Esophagus squamous epithelium (tissue), 5 donors: ENCODE results near the gene DLGAP1. TPM values are rescaled to one million over a fixed set of nuclear protein-coding genes. Genes with fewer than 3 reads are reported as not detected.

Experiments
- DNase-seq: peaks from one replicate; lab custom pipeline; 2025; lab: John Stamatoyannopoulos, UW
- H3K27ac ChIP-seq, 4 donors: fragments of 200-600 bp; sonication (generic); one replicate each; pipeline ENCODE4 v1.5.1; 2016 to 2019; ENCODE audit warnings: mild to moderate bottlenecking in 1 of 4
- H3K27me3 ChIP-seq, 4 donors: fragments of 200-600 bp; sonication (generic); 1 replicate in 3 of 4; 2 replicates in 1 of 4; pipeline versions ENCODE4 v1.5.1 to v1.6.0; 2017 to 2021; ENCODE audit warnings: antibody characterized with exemption in 1 of 4
- H3K36me3 ChIP-seq, 3 donors: fragments of 200-600 bp; sonication (generic); one replicate each; pipeline ENCODE4 v1.5.1; 2016 to 2019
- H3K4me1 ChIP-seq, 3 donors: fragments of 200-600 bp; sonication (generic); one replicate each; pipeline ENCODE4 v1.5.1; 2017 to 2019
- H3K4me3 ChIP-seq, 4 donors: fragments of 200-600 bp; sonication (generic); 1 replicate in 3 of 4; 2 replicates in 1 of 4; pipeline ENCODE4 v1.5.1; 2016 to 2019; ENCODE audit warnings: mild to moderate bottlenecking in 2 of 4, moderate library complexity in 1 of 4
- H3K9me3 ChIP-seq, 3 donors: fragments of 200-600 bp; sonication (generic); one replicate each; pipeline ENCODE4 v1.5.1; 2016 to 2019
- POLR2A ChIP-seq, 4 donors: fragments of 450-650 bp; IDR thresholded peaks; one replicate each; pipeline ENCODE4 v1.6.1; 2017; ENCODE audit warnings: antibody characterized with exemption in 4 of 4, mild to moderate bottlenecking in 4 of 4, moderate library complexity in 3 of 4
- WGBS, 2 donors: methylation state at CpG; one replicate each; pipeline ENCODE4 v1.1.5; 2018; 5-methylcytosine and 5-hydroxymethylcytosine counted together
- intact Hi-C: fragments of 100-400 bp; cut with DNase I; formaldehyde crosslinking; loops from one replicate; pipeline ENCODE4 v1.15.0; 2022
- total RNA-seq, 4 donors: library from RNA; depleted of rRNA; stranded (reverse); fragments of >200 nt; gene quantifications; one replicate each; pipeline ENCODE4 v1.1.0, GENCODE V29; 2016
- TF ChIP-seq, protein P1 (sequence below), 6 experiments: fragments of 450-650 bp in 4 of 6; fragments of 200-600 bp in 2 of 6; sonication (generic) in 2 of 6; IDR thresholded peaks; one replicate each; pipeline ENCODE4 v1.5.1; 2016 to 2019; ENCODE audit warnings: antibody characterized with exemption in 6 of 6, mild to moderate bottlenecking in 4 of 6, moderate library complexity in 4 of 6
- donor health status: DM: yes; HTN: yes; CAD: no.

DLGAP1 gene
- total RNA-seq, 4 donors from 2014 or later = 0.09 to 1.5 (median 0.52) TPM

DNA sequence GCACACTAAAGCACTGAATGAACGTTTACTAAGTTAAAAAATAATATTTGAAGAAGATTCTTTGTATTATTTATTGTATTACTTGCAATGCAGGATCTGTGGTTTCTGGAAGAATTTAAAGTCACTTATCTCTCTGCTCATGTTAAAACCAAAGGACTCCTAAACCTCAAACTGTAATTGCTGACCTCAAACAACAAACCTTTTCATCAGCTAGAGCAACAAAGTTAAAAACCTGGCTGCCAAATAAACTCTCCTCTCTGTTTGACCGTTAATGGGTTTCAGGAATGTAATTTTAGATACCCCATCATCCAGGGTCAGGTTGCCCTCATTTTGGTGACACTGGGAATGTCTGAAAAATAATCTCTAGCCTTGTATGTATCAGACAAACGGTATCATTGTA, 766.0 kb downstream of the DLGAP1 start:
- 45 to 52% methylated on average over 3 of the region's 3 CpGs for WGBS, 2 donors
- H3K4me1 ChIP-seq = no peaks in the 10 kb centered on the region
- H3K9me3 ChIP-seq = no peaks in the 10 kb centered on the region
- H3K4me3 ChIP-seq = no peak overlapping the region
- TF ChIP-seq, protein P1, sequence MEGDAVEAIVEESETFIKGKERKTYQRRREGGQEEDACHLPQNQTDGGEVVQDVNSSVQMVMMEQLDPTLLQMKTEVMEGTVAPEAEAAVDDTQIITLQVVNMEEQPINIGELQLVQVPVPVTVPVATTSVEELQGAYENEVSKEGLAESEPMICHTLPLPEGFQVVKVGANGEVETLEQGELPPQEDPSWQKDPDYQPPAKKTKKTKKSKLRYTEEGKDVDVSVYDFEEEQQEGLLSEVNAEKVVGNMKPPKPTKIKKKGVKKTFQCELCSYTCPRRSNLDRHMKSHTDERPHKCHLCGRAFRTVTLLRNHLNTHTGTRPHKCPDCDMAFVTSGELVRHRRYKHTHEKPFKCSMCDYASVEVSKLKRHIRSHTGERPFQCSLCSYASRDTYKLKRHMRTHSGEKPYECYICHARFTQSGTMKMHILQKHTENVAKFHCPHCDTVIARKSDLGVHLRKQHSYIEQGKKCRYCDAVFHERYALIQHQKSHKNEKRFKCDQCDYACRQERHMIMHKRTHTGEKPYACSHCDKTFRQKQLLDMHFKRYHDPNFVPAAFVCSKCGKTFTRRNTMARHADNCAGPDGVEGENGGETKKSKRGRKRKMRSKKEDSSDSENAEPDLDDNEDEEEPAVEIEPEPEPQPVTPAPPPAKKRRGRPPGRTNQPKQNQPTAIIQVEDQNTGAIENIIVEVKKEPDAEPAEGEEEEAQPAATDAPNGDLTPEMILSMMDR (IDR thresholded peaks at IDR 0.05) = no peak
- no peak for TF ChIP-seq POLR2A (IDR thresholded peaks at IDR 0.05)
- H3K27me3 ChIP-seq = no peaks in the 10 kb centered on the region
- intact Hi-C loops = no loop called here
- no peak overlapping the region for H3K27ac ChIP-seq
- no peak for DNase-seq
- H3K36me3 ChIP-seq = no peaks in the 10 kb centered on the region

DNA sequence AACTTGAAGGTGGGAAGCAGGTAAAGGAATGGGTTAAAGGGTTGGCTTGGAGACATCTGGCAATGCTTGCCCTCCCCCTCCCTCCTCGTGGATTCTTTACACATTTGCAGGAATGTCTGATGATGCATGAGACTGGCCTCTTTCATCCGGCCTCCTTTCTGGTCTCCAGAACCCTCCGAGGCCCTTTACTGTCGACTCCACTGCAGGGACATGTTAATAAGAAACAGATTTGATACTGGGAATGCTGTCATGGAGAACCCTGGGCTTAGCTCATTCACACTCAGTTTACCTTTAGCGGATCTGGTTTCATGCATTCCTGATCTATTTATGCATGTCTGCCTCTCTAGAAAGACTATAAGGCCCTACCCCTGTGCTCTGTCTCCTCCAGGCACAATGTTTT, 766.4 kb downstream of the DLGAP1 start:
- DNase-seq = no peak
- intact Hi-C loops = no loop called here
- Histone ChIP-seq H3K36me3 (no peaks in the 10 kb centered on the region), H3K4me1 (no peaks in the 10 kb centered on the region), H3K4me3 (no peak overlapping the region), H3K9me3 (no peaks in the 10 kb centered on the region), H3K27me3 (no peaks in the 10 kb centered on the region), H3K27ac (no peak overlapping the region)
- 51 to 53% methylated on average over 5 of the region's 5 CpGs for WGBS, 2 donors
- TF ChIP-seq, protein P1 (IDR thresholded peaks at IDR 0.05) = no peak
- no peak for TF ChIP-seq POLR2A (IDR thresholded peaks at IDR 0.05)

DNA sequence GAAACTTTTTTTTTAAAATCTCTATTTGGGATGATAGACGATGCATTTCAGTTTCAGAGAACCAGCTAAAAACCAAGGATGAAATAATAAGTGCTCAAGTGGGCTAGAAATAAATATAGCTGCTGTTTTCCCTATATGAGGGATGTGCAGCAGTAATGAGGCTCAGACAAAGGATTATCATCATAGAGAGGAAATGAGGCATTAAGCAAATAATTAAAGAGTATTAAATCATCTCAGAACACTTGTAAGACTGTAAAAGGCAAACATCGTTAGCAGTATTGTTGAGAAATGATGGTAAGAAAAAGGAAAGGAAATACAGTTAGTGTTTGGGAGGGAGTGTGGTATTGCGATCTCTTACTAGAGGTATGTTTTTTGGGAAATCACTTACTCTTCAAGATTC, 771.6 kb downstream of the DLGAP1 start:
- intact Hi-C loops = no loop called here
- WGBS, 2 donors = 44 to 45% methylated on average over 3 of the region's 3 CpGs

DNA sequence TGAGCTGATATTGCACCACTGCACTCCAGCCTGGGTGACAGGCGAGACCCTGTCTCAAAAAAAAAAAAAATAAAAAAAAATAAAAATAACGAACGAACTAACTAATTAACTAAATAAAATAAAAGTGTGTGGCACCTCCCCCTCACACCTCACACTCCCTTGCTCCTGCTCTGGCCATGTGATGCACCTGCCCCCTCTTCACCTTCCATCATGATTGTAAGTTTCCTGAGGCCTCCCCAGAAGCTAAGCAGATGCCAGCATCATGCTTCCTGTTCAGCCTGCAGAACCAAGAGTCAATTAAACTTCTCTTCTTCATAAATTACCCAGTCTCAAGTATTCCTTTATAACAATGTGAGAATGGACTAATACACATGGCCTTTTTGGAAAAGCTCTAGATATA, 773.0 kb downstream of the DLGAP1 start:
- DNase-seq = no peak
- Histone ChIP-seq H3K27ac (no peak overlapping the region), H3K36me3 (no peaks in the 10 kb centered on the region), H3K9me3 (no peaks in the 10 kb centered on the region), H3K27me3 (no peaks in the 10 kb centered on the region), H3K4me3 (no peak overlapping the region), H3K4me1 (peaks cover 0 to 8% (median 4%) of the 10 kb centered on the region in 3 donors)
- intact Hi-C loops = no loop called here
- 79 to 90% methylated on average over 3 of the region's 3 CpGs for WGBS, 2 donors
- TF ChIP-seq, protein P1 (IDR thresholded peaks at IDR 0.05) = no peak

More for the DNA sequence above, 771.6 kb downstream of the DLGAP1 start:
- no peak overlapping the region for H3K4me3 ChIP-seq
- DNase-seq = no peak
- H3K36me3 ChIP-seq = no peaks in the 10 kb centered on the region
- H3K27ac ChIP-seq = no peak overlapping the region
- H3K9me3 ChIP-seq = no peaks in the 10 kb centered on the region
- H3K4me1 ChIP-seq = peaks cover 0 to 7% (median 4%) of the 10 kb centered on the region in 3 donors
- no peak for TF ChIP-seq POLR2A (IDR thresholded peaks at IDR 0.05)
- TF ChIP-seq, protein P1 (IDR thresholded peaks at IDR 0.05) = no peak
- no peaks in the 10 kb centered on the region for H3K27me3 ChIP-seq

DNA sequence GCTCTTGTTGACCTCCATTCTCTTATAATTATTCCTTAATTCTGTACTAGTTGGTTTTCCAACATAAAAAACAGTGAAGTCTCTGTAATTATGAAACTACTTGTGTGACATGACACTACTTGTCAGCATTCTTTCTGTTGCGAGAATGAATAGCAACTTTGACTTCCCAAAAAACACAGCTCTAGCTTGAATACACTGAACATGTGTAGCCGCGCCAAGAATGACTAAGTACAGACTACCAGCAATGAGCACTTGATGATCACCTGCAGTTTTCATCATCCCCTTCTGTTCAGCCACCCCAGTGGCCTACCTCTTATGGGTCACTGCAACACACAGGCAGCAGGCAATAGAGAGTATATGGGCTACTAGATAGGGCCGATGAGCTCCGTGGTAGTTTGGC, 775.9 kb downstream of the DLGAP1 start:
- Histone ChIP-seq H3K4me3 (no peak overlapping the region), H3K27me3 (no peaks in the 10 kb centered on the region), H3K27ac (peak overlapping the region; percentile 44 to 73 (median 64)), H3K36me3 (no peaks in the 10 kb centered on the region), H3K9me3 (no peaks in the 10 kb centered on the region), H3K4me1 (peaks cover 0 to 8% (median 4%) of the 10 kb centered on the region in 3 donors)
- TF ChIP-seq, protein P1 (IDR thresholded peaks at IDR 0.05) = peak in 1 of 6 experiments; percentile 2
- no peak for TF ChIP-seq POLR2A (IDR thresholded peaks at IDR 0.05)
- WGBS, 2 donors = 43 to 71% methylated on average over 5 of the region's 5 CpGs
- intact Hi-C loops = no loop called here
- DNase-seq = no peak
